HepG2 (cell line): ENCODE measurements around the gene TFDP2. TPM values are rescaled to one million over a fixed set of nuclear protein-coding genes. Genes with fewer than 3 reads are reported as not detected.

Experiments used
- ATF2 ChIP-seq: sonication (generic); formaldehyde crosslinking; IDR thresholded peaks from 2 replicates; pipeline ENCODE4 v1.4.0; 2020; ENCODE audit warnings: missing genetic modification reagents
- DRAP1 ChIP-seq: IDR thresholded peaks from 2 replicates; pipeline ENCODE4 v1.6.1; 2016; ENCODE audit warnings: missing genetic modification reagents, missing compliant biosample characterization
- FOXK2 ChIP-seq: fragments of 450-650 bp; IDR thresholded peaks from 2 replicates; pipeline ENCODE4 v1.6.1; 2016
- HNRNPL ChIP-seq: fragments of 200-400 bp; formaldehyde crosslinking; IDR thresholded peaks from 2 replicates; pipeline ENCODE4 v1.6.1; 2017; ENCODE audit warnings: mild to moderate bottlenecking, low read depth, low read length
- SMARCE1 ChIP-seq: fragments of 450-650 bp; IDR thresholded peaks from 2 replicates; pipeline ENCODE4 v1.6.1; 2017; ENCODE audit warnings: borderline replicate concordance
- SMC3 ChIP-seq: IDR thresholded peaks from 2 replicates; pipeline ENCODE4 v1.6.1; 2011; ENCODE audit warnings: low read length, improper control_type of control experiment
- SYNCRIP ChIP-seq: fragments of 200-400 bp; formaldehyde crosslinking; IDR thresholded peaks from 2 replicates; pipeline ENCODE4 v1.6.1; 2018; ENCODE audit warnings: mild to moderate bottlenecking, low read depth, low read length; ENCODE audit not compliant: insufficient read depth
- TP53 ChIP-seq: sonication (generic); formaldehyde crosslinking; conservative IDR thresholded peaks from 2 replicates; pipeline ENCODE4 v1.4.0; 2020; ENCODE audit warnings: missing genetic modification reagents
- ZBTB33 ChIP-seq: sonication (generic); formaldehyde crosslinking; IDR thresholded peaks from 2 replicates; pipeline ENCODE4 v1.4.0; 2020; ENCODE audit warnings: missing genetic modification reagents
- ZFP82 ChIP-seq: sonication (generic); formaldehyde crosslinking; IDR thresholded peaks from 2 replicates; pipeline ENCODE4 v1.5.1; 2020; ENCODE audit warnings: mild to moderate bottlenecking, missing genetic modification reagents, borderline replicate concordance
- ZFYVE20 ChIP-seq: sonication (generic); formaldehyde crosslinking; IDR thresholded peaks from 2 replicates; pipeline ENCODE4 v1.8.0; 2023; ENCODE audit warnings: low read depth, mild to moderate bottlenecking, moderate library complexity, missing genetic modification reagents, borderline replicate concordance
- ZMAT3 ChIP-seq: sonication (generic); formaldehyde crosslinking; conservative IDR thresholded peaks from 2 replicates; pipeline ENCODE4 v1.7.0; 2021; ENCODE audit warnings: missing genetic modification reagents
- ZNF224 ChIP-seq: sonication (generic); formaldehyde crosslinking; IDR thresholded peaks from 2 replicates; pipeline ENCODE4 v1.5.0; 2020; ENCODE audit warnings: mild to moderate bottlenecking, missing genetic modification reagents
- ZNF33B ChIP-seq: sonication (generic); formaldehyde crosslinking; IDR thresholded peaks from 2 replicates; pipeline ENCODE4 v1.5.1; 2020; ENCODE audit warnings: mild to moderate bottlenecking, missing genetic modification reagents
- ZNF383 ChIP-seq: sonication (generic); formaldehyde crosslinking; IDR thresholded peaks from 2 replicates; pipeline ENCODE4 v1.4.0; 2020; ENCODE audit warnings: missing genetic modification reagents, mild to moderate bottlenecking, borderline replicate concordance
- ZNF567 ChIP-seq: sonication (generic); formaldehyde crosslinking; IDR thresholded peaks from 2 replicates; pipeline ENCODE4 v1.8.1; 2023; ENCODE audit warnings: mild to moderate bottlenecking, missing genetic modification reagents, borderline replicate concordance
- ZNF609 ChIP-seq: sonication (generic); formaldehyde crosslinking; IDR thresholded peaks from 2 replicates; pipeline ENCODE4 v1.4.0; 2020; ENCODE audit warnings: mild to moderate bottlenecking, missing genetic modification reagents, borderline replicate concordance
- ZNF747 ChIP-seq: sonication (generic); formaldehyde crosslinking; IDR thresholded peaks from 2 replicates; pipeline ENCODE4 v1.8.1; 2023; ENCODE audit warnings: missing genetic modification reagents, mild to moderate bottlenecking, borderline replicate concordance
- ZNF891 ChIP-seq: sonication (generic); formaldehyde crosslinking; IDR thresholded peaks from 2 replicates; pipeline ENCODE4 v1.5.0; 2020; ENCODE audit warnings: mild to moderate bottlenecking, missing genetic modification reagents
- ZSCAN20 ChIP-seq: sonication (generic); formaldehyde crosslinking; IDR thresholded peaks from 2 replicates; pipeline ENCODE4 v1.4.0; 2020; ENCODE audit warnings: missing genetic modification reagents, mild to moderate bottlenecking, borderline replicate concordance
- polyA plus RNA-seq, 8 experiments: library from polyadenylated mRNA; depleted of rRNA in 3 of 8; stranded (reverse) in 7 of 8; unstranded in 1 of 8; fragments of >200 nt; fragmentation: Illumina TruSeq in 4 of 8; extraction: Trizol in 4 of 8; gene quantifications; 2 replicates each; pipeline versions ENCODE4 v1.2.1 to v1.2.3, GENCODE V29; 2011 to 2016; ENCODE audit warnings: low read depth in 4 of 8, missing spikeins in 1 of 8, mixed read lengths in 1 of 8; ENCODE audit not compliant: insufficient read depth in 1 of 8
- total RNA-seq, 5 experiments: library from RNA; depleted of rRNA; stranded (reverse); fragments of >200 nt; fragmentation: Illumina TruSeq; extraction: Trizol; gene quantifications; 2 replicates each; pipeline ENCODE4 v1.2.3, GENCODE V29; 2016; ENCODE audit warnings: low read depth in 1 of 5

Gene TFDP2
- total and polyA plus RNA-seq, 2 of the 13 experiments (the other 11 are each of a cell fraction or from before 2014, with no cell fraction given), result 17.9 to 37.4 TPM

- peak; percentile 58 for TF ChIP-seq ZNF609 (CRISPR knock-in tag)
- peak; percentile 72; the same call in 1 of the 2 replicates for TF ChIP-seq ZNF891 (CRISPR knock-in tag)
- 0 out of 2 replicates have a peak, but pooled peaks have one; percentile 21 for TF ChIP-seq ZNF33B (CRISPR knock-in tag)
- TF ChIP-seq TP53 (CRISPR knock-in tag), result no peak
- TF ChIP-seq ZFYVE20 (CRISPR knock-in tag), result no peak
- TF ChIP-seq SYNCRIP, result no peak
- no peak for TF ChIP-seq ZNF567
- TF ChIP-seq ZNF224, result no peak
- no peak for TF ChIP-seq SMARCE1
- TF ChIP-seq ZMAT3 (CRISPR knock-in tag), result no peak
- TF ChIP-seq ZBTB33 (CRISPR knock-in tag), result no peak
- no peak for TF ChIP-seq ZNF383 (CRISPR knock-in tag)
- TF ChIP-seq HNRNPL, result no peak
- TF ChIP-seq FOXK2, result no peak
- TF ChIP-seq SMC3, result no peak
- TF ChIP-seq ZNF747, result no peak
- peak; percentile 40; the same call in 1 of the 2 replicates for TF ChIP-seq DRAP1
- 0 out of 2 replicates have a peak, but pooled peaks have one; percentile 43 for TF ChIP-seq ZSCAN20 (CRISPR knock-in tag)
- TF ChIP-seq ATF2 (CRISPR knock-in tag), result no peak; the same call in 1 of the 2 replicates
- TF ChIP-seq ZFP82 (CRISPR knock-in tag), result no peak
These were observed at the start of gene TFDP2 (continued) for GRCh38 chr3:142148792-142149672.
